Measurements from ENCODE around the gene SCN4B. TPM values are rescaled to one million over a fixed set of nuclear protein-coding genes. Genes with fewer than 3 reads are reported as not detected.

SCN4B gene
- total and polyA plus RNA-seq, 2 of the 8 experiments (the other 6 are each of a cell fraction or from before 2014, with no cell fraction given) = 2.8 to 4.9 TPM

GRCh38 chr11:118120793-118121192, 31.8 kb downstream of the SCN4B start:
- no peak overlapping the region for H3K18ac ChIP-seq (ENCODE audit: extremely low read depth, low read length)
- CTCF ChIA-PET (ENCODE audit: partially characterized antibody) = interaction anchor here (1.2 kb wide), 1 partner anchor 46 kb away, joined by 3 read pairs; no protein-coding TSS in a partner anchor
- TF ChIP-seq SP1 (IDR thresholded peaks at IDR 0.05; ENCODE audit: low read depth, low read length) = no peak
- no peak for TF ChIP-seq SIN3A (conservative IDR thresholded peaks at IDR 0.05 in 1 of 2, IDR thresholded peaks at IDR 0.05 in 1 of 2; ENCODE audit: low read depth in 1 of 2, low read length in 2 of 2)
- TF ChIP-seq TAF7 (optimal IDR thresholded peaks at IDR 0.05; ENCODE audit: borderline replicate concordance, low read depth, low read length) = no peak
- TF ChIP-seq KDM5A (IDR thresholded peaks at IDR 0.05; ENCODE audit: low read length) = no peak
- no peak for TF ChIP-seq GTF2F1 (IDR thresholded peaks at IDR 0.05; ENCODE audit: borderline replicate concordance, low read depth, low read length)
- no peak for TF ChIP-seq SUZ12 (IDR thresholded peaks at IDR 0.05; ENCODE audit: low read length)
- no peak for TF ChIP-seq NANOG (IDR thresholded peaks at IDR 0.05; ENCODE audit: insufficient read depth, low read depth, low read length, poor library complexity, severe bottlenecking)
- TF ChIP-seq CBX5 (IDR thresholded peaks at IDR 0.05; ENCODE audit: low read depth, low read length) = no peak
- TF ChIP-seq PHF8 (conservative IDR thresholded peaks at IDR 0.05; ENCODE audit: low read depth, low read length) = no peak
- TF ChIP-seq ATF3 (IDR thresholded peaks at IDR 0.05; ENCODE audit: insufficient read depth, low read depth, low read length) = no peak
- TF ChIP-seq ASH2L (IDR thresholded peaks at IDR 0.05; ENCODE audit: low read length) = no peak
- no peak for TF ChIP-seq JUN (IDR thresholded peaks at IDR 0.05; ENCODE audit: low read depth, low read length)
- TF ChIP-seq KDM4A (IDR thresholded peaks at IDR 0.05; ENCODE audit: low read depth, low read length, severe bottlenecking) = no peak

More at GRCh38 chr11:118120793-118121192, 31.8 kb downstream of the SCN4B start:
- FAIRE-seq (no peak), DNase-seq (ENCODE audit: low read depth in 1 of 2, low spot score in 2 of 2) (no peak)
- Histone ChIP-seq H3K4ac (replicated peaks; ENCODE audit: insufficient read length, low read depth, low read length) (no peak overlapping the region), H3K79me1 (ENCODE audit: low read depth, low read length) (no peaks in the 10 kb centered on the region), H3K36me3 (ENCODE audit: control insufficient read depth in 2 of 4, insufficient read depth in 4 of 4, low read length in 3 of 4) (no peaks in the 10 kb centered on the region), H3K27me3 (replicated peaks in 1 of 4; ENCODE audit: control insufficient read depth in 3 of 4, extremely low read depth in 1 of 4, insufficient read depth in 3 of 4, low read length in 3 of 4) (no peaks in the 10 kb centered on the region), H2AK5ac (ENCODE audit: low read depth, low read length) (no peak overlapping the region), H3K56ac (replicated peaks; ENCODE audit: insufficient read length, low read depth, low read length) (no peak overlapping the region), H3K14ac (ENCODE audit: insufficient read length) (no peak overlapping the region), H3K9ac (replicated peaks in 1 of 4; ENCODE audit: extremely low read depth in 1 of 4, low read depth in 3 of 4, low read length in 3 of 4) (no peak overlapping the region), H4K5ac (ENCODE audit: insufficient read length, low read depth, low read length) (no peak overlapping the region), H2BK5ac (ENCODE audit: low read depth, low read length) (no peak overlapping the region), H3K79me2 (ENCODE audit: control insufficient read depth in 1 of 2, insufficient read depth in 2 of 2, low read length in 2 of 2) (no peaks in the 10 kb centered on the region), H3K23me2 (ENCODE audit: low read depth, low read length) (no peaks in the 10 kb centered on the region), H4K8ac (ENCODE audit: extremely low read depth, insufficient read depth, low read length) (no peak overlapping the region), H3K27ac (ENCODE audit: low read depth, low read length) (no peak overlapping the region), H2BK15ac (ENCODE audit: low read length) (no peak overlapping the region), H3K9me3 (ENCODE audit: insufficient read depth in 2 of 2, low read depth in 1 of 2, low read length in 1 of 2) (no peaks in the 10 kb centered on the region), H2BK120ac (replicated peaks; ENCODE audit: low read depth, low read length) (no peak overlapping the region), H3K23ac (ENCODE audit: insufficient read length) (no peak overlapping the region), H2AFZ (ENCODE audit: low read length) (no peak overlapping the region), H2BK20ac (ENCODE audit: low read length) (no peak overlapping the region), H3K4me1 (replicated peaks in 1 of 4; ENCODE audit: control insufficient read depth in 3 of 4, insufficient read depth in 4 of 4, low read length in 3 of 4) (peaks cover 0 to 5% (median 2%) of the 10 kb centered on the region in 4 experiments; a peak in 2 of 7 replicates), H3K4me2 (ENCODE audit: insufficient read depth in 1 of 2, low read depth in 2 of 2, low read length in 2 of 2) (no peak overlapping the region), H4K91ac (replicated peaks; ENCODE audit: insufficient read length, low read length) (no peak overlapping the region), H3K4me3 (ENCODE audit: extremely low read depth in 1 of 4, insufficient read depth in 2 of 4, low read depth in 3 of 4, low read length in 4 of 4) (no peak overlapping the region), H2BK12ac (ENCODE audit: low read depth, low read length) (no peak overlapping the region), H4K20me1 (replicated peaks in 1 of 2; ENCODE audit: control insufficient read depth in 1 of 2, insufficient read depth in 2 of 2, low read length in 2 of 2) (no peaks in the 10 kb centered on the region)
- 81% methylated on average over 1 of the region's 1 CpG; no CpG with 5 or more reads in 1 of the 2 experiments for WGBS, 2 experiments (ENCODE audit: extremely low coverage in 1 of 2, insufficient coverage in 1 of 2, insufficient read length in 1 of 2, insufficient replicate concordance in 2 of 2, low coverage in 1 of 2, low lambda C conversion rate in 2 of 2, missing lambda C conversion rate in 1 of 2)
- POLR2A ChIA-PET (ENCODE audit: partially characterized antibody) = no interaction called here

Data from H1 (cell line).